HG03432 (cell line): ENCODE measurements around the gene ODAD2.

Source experiments
- ATAC-seq: cut with Tn5 transposase; IDR thresholded peaks from one replicate; pipeline ENCODE4 v1.9.1; 2021; ENCODE audit warnings: mild to moderate bottlenecking, moderate library complexity; ENCODE audit not compliant: unreplicated experiment

The ODAD2 gene

DNA sequence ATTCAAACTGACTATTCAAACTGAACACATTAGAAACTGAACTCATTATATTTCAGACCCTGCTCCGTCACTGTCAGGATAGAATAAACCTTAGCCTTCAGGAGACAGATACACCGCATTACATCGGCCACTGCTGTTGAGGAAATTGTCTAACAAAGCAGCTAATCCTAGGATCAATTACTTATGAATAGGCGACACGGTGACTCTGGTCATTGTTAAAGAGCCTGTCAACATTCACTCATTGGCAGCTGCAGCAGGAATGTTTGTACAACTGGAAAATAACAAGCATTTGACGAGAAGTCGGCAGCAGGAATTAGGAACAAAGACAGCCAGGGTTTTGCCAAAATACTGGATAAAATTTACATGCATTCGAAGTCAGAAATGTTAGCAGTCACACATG, 141.3 kb downstream of the ODAD2 start:
- ATAC-seq, result no peak

DNA sequence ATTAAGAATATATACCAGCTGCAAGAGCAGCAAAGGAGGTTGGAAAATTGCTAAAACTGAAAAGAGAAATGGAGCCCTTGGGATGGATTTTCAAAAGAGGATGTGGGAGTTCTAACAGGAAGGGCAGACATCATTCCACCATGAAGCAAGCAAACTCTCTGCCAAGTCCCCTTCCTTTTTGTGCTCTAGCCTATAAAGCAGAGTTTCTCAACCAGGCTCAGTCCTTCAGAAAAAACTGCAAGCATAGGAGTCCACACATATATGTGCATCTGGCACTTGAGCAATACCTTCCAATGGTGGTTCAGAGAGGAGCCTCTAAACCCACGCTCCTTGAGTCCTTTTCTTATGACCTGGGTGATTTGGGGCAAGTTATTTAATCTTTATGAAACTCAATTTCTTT, 154.7 kb downstream of the ODAD2 start:
- ATAC-seq, result no peak

DNA sequence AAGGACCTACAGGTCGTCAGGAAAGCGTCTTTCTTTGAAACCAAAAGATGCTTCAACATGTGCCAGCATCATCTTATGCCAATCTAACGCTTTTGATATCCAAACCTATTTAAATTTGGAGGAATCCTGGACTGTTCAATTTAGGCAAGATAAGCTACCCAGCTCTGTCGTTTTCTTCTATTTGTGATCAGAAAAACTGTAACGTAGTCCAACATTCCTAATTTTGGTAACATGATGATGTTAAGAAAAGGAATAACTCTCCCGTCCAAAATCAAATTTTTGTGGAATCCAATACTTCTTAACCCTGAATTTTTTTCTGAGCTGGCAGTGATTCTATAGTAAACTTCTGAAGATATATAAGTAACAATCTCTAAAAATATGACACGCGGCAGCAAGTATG, 160.0 kb downstream of the ODAD2 start:
- no peak for ATAC-seq

DNA sequence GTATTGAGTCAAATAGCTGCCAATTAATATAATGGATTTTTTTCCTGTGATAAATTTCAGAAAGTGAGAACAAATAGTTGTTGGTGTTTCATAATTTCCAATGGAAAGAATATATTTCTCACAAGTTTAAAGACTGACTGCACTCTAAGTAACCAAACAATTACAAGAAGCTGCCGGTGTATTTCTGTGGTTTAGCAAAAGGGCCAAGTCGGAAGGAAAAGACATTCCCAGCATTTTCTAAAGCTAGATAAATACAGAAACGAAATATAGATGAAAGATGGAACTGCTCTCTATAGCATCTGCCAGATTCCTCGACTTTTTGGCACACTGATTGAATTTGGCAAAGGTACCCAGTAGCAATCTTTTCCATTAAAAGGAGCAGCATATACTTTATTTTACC, 160.5 kb downstream of the ODAD2 start:
- no peak for ATAC-seq

DNA sequence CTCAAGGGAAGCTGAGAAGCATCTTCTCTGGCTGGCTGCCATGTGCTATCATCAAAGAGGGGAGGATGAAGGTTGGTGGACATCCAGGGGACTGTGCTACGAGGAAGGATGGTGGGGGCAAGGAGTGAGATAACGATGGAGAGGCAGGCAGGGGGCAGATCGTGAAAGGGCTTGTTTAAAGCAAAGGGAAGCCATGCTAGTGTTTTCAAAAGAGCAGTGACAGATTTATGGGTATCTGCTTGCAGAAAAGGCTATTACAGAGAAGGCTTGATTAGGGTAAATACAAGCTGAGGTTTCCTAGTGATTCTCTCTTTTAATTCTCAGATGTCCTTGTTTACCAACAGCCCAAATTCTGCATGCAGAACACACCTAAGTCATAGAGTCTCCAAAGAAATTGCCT, 164.4 kb downstream of the ODAD2 start:
- ATAC-seq, result no peak

DNA sequence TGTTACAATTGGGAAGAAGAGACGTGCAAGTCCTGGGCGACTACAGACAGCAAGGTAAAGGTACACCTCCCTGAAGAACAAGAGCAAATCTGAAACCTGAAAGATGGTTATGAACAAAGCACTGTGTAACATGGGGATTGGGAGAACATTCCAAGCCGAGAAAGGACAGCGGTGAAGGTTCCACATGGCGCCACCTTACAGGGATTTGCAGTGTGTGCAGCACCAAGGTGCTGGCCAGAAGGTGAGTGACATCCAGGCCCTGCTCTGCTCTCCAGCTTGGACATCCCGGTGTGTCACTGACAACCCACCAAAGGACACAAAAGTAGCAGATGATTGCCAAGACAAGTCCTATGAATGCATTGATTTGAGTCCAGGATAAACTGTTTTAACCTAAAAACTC, 165.1 kb downstream of the ODAD2 start:
- no peak for ATAC-seq

DNA sequence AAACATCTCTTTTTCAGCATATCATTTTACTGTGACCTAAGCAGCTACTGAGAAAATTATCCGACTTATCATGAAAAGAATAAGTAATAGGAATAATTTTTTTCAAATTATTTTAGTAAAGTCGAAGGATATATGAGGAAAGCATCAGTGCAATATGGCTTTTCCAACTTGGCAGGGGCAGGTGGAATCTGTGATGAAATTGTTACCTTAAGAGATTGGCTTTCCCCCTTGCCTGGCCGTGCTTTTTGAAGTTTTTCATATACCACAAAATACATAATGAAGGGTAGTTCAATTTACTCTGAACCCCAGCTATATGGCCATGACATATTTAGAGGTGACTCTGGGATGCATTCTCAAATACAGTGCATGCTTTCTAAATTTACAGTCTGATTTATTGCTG, 166.1 kb downstream of the ODAD2 start:
- no peak for ATAC-seq

DNA sequence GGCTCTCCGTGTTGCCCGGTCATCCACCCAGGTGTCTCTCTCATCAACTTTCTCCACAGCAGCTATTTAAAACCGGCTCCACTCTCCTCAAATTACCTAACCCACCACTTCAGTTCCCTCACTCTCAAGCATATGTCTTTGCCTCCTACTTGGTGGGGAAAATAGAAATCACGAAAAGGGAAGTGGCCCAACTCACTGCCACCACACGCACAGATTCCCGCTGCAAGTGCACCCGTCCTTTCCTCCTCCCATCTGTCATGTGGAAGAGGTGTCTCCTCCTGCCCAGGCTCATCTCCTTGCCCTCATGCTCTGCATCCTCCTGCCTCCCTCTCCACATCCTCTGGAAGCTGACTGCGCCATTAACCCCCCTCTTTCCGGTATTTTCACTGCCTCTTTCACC, 172.5 kb downstream of the ODAD2 start:
- ATAC-seq, result no peak

DNA sequence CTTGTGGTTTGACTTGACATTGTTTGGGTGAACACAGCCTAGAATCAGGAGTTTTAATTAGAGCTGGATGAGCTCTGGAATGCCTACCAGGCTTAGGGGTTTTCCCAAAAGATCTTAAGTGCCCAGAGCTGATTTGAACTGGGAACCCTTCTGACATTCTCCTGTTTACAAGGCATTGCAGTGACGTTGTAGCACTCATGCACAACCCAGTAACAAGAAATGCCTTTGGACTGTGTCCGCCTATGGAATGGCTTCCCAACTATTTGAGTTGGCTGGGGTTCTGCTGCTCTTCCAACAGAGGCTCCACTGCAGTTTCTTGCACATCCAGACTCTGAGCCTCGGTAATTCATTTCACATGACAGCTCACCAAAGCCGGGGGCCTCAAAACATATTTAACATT, 176.6 kb downstream of the ODAD2 start:
- no peak for ATAC-seq

DNA sequence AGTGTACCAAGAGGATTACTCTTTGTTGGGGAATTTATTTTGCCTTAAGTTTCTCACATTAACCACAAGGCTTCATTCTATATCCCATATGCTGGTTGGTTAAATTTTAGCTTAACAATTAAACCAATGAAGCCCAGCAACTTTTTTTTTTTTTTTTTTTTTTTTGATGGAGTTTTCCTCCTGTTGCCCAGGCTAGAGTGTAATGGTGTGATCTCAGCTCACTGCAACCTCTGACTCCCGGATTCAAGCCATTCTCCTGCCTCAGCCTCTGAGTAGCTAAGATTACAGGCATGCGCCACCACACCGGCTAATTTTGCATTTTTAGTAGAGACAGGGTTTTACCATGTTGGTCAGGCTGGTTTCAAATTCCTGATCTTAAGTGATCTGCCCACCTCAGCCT, 178.2 kb downstream of the ODAD2 start:
- no peak for ATAC-seq

DNA sequence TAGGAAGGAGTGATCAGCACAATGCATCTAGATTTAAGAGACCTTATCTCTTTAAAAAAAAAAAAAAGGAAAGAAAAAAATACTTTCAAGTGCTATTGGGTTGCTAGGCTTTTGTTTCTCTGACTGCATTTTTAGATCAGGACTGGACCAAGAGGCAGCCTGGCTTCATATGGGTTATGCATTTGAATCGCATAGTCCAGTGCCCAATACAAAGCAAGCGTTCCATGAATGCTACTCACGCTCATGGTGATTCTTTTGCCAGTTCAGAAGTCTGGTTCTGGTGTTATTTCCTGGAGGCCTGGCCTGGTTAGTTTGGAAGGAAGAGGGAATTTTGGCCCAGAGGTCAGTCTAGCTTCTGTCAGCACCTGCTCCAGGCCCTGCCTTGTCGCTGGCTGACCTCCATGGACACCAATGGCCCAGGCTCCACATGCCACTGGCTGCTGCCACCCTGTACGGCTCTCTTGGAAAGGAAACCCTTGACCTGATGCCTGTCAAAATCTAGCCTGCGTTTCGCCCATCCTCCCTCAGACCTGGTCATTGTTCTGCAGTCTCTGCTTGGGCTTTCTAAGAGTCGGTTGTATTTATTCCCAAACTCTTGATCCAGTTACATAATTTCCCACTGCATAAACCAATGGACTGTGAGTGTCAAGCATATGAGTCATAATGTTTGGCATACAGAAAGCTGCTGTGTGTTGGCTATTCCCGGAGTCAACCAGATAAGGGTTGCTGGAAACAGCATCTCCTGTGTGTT, 178.9 kb downstream of the ODAD2 start:
- no peak for ATAC-seq

DNA sequence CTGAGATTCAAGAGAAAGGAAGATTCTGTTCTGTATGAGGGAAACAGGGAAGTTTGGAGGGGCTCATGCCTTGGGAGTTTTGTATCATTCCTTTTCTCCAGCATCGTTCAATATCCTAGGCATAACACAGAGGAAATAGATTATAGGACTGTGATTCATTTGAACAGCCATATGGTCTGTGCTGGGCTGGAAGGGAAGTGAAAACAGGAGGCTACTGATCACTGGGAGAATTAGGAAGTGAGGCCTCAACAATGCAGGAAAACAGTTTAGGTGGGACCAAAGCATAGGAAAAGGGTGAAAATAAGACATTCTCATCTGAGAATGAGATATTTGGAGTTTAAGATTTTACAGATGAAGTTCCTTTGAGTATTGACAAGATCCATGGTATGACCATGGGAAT, 182.6 kb downstream of the ODAD2 start:
- no peak for ATAC-seq

DNA sequence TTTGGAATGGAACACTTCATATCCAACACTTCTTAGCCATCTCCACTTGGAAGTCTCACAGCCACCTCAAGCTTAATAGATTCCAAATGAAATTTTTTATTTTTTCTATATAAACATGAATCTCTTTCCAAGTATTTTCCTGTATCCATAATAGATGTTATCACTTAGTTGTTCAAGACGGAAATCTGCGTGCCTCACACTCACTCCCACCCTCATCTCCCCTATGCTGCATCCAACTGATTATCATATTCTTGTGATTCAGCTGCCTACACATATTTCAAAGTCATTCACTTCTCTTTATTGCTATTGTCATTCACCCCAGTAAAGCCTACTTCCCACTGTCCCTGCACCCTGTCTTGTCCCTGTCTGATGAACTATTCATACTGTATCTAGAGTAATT, 183.0 kb downstream of the ODAD2 start:
- no peak for ATAC-seq

DNA sequence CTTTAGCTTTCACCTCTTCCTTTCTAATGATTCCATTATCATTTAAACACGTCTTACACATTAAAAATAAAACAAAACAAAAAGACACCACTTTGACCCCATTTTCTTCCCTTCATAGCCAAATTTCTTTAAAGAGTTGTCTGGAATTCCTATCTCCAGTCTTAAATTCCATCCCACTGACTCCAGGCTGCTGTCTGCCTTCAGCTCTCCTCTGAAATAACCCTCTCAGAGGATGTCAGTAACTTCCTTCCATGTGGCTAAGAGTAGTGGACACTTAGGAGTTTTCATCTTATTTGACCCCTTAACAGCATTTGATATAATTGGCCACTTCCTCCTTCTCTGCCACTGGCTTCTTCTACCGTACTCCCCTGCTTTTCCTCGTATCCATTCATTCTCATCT, 183.6 kb downstream of the ODAD2 start:
- ATAC-seq, result no peak

DNA sequence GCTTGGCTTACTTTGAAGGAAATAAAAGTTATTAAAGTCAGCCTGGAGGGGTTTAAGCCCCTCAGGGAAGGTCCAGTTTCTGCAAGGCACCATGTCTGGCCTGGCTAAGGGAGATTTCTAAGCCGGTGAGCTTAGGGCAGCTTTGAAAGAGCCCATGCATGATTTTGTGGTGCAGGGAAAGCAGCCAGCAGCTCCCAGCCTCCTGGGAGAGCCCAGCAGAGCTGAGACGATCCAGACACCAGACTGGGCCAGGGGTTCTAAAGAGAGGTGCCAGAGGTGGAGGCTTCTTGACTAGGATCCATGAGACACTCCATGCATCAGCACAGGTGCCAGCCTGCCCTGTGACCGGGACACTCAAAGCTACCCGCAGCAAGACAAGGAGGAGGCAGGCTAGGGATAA, 193.7 kb downstream of the ODAD2 start:
- no peak for ATAC-seq

DNA sequence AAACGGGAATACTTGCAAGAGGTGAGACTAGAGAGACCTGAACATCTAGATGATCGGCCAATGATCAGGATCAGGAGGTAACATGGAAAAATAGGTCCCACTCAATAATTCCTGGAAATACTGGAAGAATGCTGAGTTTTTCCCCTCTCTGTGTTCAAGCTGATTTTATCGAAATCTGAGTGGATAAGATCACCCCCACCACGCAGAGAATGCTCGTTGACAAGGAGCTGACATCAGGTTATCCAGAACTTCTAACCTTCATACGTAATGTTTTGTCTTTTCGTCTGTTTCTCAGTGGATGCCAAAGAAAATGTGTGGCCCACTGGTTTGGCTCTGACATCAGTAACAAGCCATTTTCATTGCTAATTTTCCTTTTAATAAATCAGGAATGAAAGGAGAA, 194.7 kb downstream of the ODAD2 start:
- ATAC-seq, result no peak

DNA sequence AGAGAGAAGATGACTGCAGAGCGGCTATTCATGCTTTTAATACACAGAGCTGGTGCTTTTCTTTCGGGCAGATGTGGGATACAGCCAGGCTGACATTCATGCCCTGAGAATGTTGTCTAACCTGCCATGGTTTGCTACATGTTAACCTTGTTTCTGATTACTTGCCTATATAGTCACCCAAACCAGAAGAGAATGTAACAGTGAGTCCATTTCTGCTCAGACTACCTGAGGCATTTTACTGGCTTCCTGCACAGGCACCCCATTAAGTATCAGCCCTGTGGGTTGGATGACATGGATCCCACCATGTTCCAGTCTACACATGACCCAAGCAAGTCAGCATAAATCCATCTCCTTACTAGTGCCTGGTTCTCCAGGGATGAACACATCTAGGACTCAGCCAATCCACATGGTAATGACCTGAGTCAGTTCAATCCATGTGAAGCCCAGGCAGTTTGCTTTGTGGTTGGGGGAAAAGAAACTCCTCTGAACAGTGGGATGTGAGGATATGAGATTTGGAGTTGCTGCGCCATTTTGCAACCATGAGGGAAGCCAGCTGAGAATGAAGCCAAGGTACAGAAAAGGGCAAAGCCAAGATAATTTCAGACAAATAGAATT, 197.6 kb downstream of the ODAD2 start:
- no peak for ATAC-seq

DNA sequence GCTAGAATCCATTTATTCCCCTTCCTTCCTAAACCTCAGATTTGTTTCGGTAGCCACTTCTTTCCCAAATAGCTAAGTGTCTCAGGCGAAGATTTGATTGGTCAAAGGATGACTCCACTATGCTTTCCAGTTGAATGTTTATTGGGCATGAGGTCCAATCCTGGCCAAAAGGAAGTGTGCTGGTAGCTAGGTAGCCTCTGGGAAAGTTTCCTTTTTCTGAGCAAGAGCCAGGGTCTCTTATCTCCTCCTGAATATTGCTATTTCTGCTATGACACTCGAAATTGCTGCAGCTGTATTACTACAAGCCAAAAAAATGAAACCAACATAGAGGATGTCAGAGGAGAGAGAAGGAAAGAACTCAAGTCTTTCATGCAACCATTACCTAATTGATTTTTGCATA, 199.8 kb downstream of the ODAD2 start:
- no peak for ATAC-seq

DNA sequence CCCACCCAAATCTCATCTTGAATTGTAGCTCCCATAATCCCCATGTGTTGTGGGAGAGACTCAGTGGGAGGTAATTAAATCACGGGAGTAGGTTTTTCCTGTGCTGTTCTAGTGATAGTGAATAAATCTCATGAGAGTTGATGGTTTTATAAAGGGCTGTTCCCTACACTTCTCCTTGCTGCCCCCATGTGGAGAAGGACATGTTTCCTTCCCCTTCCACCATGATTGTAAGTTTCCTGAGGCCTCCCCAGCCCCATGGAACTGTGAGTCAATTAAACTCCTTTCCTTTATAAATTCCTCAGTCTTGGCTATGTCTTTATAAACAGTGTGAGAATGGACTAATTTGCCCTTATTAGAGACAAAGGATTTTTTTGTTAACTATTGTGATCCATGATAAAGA, 204.7 kb downstream of the ODAD2 start:
- no peak for ATAC-seq

DNA sequence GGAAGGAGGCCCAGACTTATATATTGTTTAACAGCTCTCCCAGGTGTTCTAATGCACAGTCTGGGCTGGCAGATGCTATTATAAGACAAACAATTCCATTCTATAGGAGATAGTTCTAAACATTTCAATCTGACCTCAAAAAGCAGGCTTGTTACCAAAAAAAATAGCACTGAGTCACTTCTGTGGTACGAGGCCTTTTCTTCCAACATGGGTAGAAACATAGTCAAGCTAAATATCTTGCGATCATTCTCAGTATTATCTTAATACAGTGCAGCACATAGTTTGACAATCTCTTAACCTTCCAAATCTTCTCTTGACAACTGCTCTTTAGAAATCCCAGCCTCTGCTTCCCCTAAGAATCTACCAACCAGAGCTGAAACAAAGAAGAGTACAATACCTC, 206.7 kb downstream of the ODAD2 start:
- ATAC-seq, result no peak

DNA sequence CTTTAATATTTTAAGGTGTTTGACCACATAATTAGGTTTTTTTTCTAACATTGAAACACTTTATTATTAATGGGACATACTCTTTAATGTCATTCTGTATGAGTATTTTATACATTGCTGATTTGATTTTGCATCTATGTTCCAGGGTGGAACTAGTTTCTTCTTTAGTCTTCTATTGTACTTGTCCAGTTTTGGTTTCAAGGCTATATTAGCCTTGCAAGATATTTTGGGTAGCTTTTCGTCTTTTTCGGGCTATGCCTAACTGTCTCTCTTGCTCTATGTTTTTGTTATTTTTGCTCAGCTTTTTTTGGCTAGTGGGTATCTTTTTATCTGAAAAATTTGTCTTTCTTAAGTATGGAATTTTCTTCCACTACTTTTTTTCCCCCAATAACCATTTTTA, 214.6 kb downstream of the ODAD2 start:
- ATAC-seq, result no peak

DNA sequence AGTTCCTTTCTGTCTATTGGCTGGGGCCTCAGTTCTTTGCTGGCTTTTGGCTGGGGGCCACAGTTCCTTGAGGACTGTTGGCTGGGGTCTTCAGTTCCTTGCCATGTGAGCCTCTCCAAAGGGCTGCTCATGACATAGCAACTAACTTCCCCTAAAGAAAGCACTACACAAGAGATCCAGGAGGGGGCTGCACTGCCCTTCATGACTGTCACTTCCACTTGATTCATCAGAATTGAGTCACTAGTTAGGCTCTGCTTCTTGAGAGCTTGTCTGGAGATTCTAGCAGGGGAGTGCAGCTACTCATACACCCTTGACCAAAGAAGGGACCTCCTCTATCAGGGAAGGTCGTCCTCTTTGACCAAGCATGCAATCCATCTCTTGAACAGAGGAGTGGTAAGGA, 215.2 kb downstream of the ODAD2 start:
- no peak for ATAC-seq

DNA sequence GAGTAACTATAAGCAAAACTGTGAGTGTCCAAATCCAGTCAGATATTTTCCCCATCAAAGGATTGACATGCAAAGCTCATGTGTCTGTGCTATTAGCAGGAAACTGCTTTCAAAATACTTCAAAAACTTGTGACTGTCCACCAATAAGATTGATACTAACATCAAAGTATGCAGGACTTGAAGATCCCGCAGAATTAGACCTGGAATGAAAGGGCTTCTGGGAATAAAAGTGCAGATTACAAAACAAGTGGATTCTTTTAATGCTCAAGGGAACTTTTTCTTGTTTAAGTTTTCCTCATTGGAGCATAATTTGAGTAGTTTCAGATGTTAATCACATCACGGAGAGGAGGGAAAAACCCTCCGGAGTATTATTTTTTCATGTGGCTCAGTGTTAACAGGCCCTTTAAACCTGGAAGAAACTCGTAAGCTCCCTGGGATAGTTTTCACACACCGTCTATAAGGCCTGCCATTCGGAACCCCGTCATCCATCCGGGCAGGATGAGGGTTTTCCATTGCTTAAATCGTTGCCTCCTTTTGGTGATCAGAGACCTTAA, 219.3 kb downstream of the ODAD2 start:
- ATAC-seq, result no peak
